HG02885 (cell line): ENCODE measurements around the gene TF.

ENCODE experiments used
- ATAC-seq: cut with Tn5 transposase; IDR thresholded peaks from one replicate; pipeline ENCODE4 v1.9.1; 2021; ENCODE audit warnings: mild to moderate bottlenecking; ENCODE audit not compliant: unreplicated experiment, poor library complexity

Gene TF

DNA sequence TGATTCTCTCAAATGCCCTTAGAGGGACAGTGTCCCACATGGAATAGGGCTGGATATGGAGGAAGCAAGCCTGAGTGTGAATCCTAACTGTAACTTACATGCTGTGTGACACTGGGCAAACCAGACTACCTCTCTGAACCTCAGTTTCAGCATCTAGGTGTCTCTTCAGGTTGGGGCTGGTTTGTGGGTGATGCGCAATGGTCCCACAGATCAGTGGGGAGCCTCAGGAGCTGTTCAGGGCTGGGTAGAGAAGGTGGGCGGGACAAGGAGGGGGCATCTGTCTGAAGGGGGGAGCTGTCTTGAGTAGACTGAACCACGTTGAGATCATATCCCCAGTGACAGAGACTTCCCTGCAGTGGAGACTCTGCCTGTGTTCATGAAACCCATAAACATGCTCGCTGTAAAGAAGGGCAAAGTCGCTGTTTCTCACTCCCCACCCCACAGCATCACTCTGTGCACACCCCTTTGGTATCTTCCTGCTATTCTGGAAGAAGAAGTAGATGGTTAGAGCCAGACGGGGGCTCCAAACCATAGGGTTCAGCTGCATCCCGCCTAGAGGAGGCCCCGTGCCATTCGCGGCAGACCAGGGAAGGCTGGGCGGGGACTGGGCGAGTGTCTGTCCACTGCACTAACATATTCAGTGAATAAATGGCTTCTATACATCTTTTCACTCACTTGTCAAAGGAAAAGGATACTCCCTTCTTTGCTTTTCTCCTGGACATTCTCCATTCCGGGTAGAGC, 87.9 kb downstream of the TF start:
- ATAC-seq = no peak

- ATAC-seq = no peak
These were observed 88.6 kb downstream of the TF start for GRCh38 chr3:133834621-133835417.

DNA sequence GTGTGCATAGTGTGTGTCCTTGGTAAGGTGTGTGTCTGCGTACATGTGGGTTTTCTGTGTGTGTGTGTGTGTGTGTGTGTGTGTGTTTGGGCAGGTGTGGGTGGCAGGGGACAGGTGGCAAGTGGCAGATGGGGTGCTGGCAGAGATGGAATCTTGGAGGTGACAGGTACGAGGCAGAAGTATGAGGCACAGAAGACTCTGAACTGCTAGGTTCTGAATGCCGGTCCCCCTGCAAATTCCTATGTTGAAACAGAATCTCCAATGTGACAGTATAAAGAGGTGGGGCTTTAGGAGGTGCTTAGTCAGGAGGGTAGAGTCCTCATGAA, 89.2 kb downstream of the TF start:
- no peak for ATAC-seq

- no peak for ATAC-seq
These were observed 89.8 kb downstream of the TF start for GRCh38 chr3:133835961-133836360.

DNA sequence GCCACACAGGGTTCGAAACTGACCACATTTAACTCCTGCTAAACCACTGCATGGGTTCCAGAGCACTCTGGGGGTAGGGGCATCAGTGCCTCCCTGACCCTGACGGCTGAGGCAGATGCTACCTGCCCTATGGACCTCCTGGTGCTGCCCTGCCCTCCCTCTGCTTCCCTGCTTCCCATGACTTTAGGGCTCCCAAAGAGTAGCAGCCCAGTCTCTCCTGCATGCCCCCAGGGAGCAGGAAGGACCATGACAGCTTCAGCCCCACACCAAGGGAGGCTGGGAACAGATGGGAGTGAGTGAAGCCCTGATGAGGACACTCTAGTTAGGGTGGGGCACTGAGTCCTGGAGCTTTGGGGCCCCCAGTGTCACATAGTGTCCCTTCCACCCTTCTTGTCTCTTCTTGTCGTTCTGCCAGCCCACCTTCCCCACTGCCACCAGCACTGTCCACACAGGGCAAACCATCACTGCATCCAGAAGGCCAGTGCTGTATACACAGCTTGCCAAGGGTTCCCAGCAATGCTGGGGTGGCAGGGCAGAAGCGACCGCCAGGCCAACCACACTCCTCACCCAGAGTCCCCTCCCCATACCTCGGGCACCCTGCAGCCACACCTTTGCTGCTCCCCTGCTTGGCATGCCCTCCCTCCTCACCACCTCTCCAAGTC, 90.4 kb downstream of the TF start:
- ATAC-seq = no peak

DNA sequence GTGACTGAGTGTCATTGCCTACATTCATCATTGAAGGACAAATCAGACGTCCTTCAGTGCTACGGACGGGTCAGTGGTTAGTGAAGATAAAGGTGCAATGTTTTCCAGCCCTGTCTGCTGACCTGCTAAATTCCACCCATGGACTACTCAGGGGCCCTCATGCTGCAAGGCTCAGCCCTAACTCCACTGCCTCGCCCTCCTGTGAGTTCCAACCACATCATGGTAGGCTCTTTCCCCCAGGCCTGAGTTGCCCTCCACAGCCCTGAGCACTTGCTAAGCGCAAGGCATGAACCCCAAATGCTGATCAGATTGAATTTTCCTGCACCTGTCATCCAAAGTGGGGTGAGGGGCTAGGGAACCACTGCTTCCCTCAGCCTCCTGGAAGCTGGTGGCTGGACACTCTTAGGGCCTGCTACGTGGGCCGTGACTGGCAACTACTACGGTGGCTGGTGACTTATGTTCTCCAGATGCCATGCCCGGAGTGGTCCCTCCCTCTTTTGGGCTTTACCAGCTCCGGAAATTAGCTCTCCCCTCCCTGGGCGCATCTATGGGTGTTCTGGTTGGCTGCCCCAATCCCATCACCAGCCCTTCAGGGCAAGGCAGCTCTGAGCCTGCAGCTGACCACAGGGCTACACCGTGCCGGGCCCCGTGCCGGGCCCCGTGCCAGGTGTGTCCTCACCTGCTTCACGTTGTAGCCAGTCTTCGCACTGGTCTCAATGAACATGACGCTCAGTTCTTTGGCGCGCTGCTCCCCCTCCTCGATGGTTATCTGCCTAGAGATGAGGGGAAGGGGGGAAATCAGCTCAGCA, 91.5 kb downstream of the TF start:
- no peak for ATAC-seq

GRCh38 chr3:133838296-133838789, 92.2 kb downstream of the TF start:
- ATAC-seq = no peak

- ATAC-seq = no peak
These were observed 93.0 kb downstream of the TF start for GRCh38 chr3:133838916-133839800.

GRCh38 chr3:133840055-133840737, 94.0 kb downstream of the TF start:
- no peak for ATAC-seq

GRCh38 chr3:133840767-133841166, 94.6 kb downstream of the TF start:
- no peak for ATAC-seq

DNA sequence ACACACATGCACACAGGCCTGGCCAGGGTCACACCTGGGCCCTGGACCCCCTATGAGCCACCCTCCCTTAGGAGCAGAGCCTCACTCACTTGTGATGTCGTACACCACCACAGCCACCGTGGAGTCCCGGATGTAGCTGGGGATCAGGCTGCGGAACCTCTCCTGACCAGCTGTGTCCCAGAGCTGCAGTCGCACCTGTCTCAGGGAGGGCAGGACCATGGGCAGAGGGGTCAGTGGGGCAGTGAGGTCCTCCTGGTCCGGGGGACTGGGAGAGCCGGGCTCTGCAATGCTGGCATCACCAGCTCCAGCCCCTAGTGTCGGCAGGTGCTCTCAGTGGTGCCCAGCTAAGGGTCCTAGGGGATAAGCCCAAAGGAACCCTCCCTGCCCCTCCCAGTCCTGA, 95.0 kb downstream of the TF start:
- no peak for ATAC-seq

GRCh38 chr3:133842158-133842557, 96.0 kb downstream of the TF start:
- no peak for ATAC-seq

DNA sequence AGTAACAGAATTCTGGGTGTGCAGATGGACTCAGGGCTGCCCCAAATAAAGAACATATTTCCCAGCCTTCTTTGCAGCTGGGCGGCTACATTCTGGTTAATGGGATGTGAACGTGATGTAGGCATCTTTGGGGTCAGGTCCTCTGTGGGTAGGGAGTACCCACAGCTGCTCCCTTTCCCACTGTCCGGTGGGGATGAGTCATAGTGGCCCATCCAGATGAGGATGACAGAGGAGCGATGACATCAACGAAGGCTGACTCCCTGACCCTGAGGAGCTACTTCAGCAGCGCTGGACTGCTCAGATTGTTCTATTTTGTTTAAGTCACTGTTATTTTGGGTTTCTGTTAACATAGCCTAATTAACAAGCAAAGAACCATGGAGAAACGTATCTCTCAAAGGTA, 97.4 kb downstream of the TF start:
- ATAC-seq = no peak

DNA sequence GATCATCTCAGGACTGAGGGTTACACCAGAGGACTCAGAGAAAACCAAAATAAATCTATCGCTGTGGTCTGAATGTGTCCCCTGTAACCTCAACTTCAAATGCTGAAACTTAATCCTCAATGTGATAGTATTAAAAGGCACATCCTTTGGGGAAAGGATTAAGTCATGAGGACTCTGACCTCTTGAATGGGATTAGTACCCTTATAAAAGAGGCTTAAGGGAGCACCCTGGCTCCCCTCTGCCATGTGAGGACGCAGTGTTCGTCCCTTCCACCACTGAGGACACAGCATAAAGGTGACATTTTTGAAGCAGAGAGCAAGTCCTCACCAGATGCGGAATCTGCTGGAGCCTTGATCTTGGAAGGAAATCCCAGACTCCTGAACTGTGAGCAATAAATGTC, 98.9 kb downstream of the TF start:
- ATAC-seq = no peak
